Esophagus (tissue), 2 donors: ENCODE data around the gene PAM. TPM values are rescaled to one million over a fixed set of nuclear protein-coding genes. Genes with fewer than 3 reads are reported as not detected.

ENCODE experiments used
- H3K27ac ChIP-seq, 2 donors: one replicate each; pipeline ENCODE4 v1.5.1; 2013; ENCODE audit warnings: low read depth in 2 of 2, mild to moderate bottlenecking in 2 of 2, inconsistent platforms in 1 of 2, low read length in 1 of 2, moderate library complexity in 1 of 2
- H3K27me3 ChIP-seq, 2 donors: one replicate each; pipeline ENCODE4 v1.6.1; 2013; ENCODE audit warnings: low read length in 2 of 2, control low read depth in 1 of 2, mild to moderate bottlenecking in 1 of 2; ENCODE audit not compliant: insufficient read depth in 2 of 2, control insufficient read depth in 1 of 2
- H3K36me3 ChIP-seq, 2 donors: one replicate each; pipeline ENCODE4 v1.6.1; 2013; ENCODE audit warnings: low read length in 1 of 2; ENCODE audit not compliant: control insufficient read depth in 2 of 2, insufficient read depth in 2 of 2
- H3K4me1 ChIP-seq, 2 donors: one replicate each; pipeline ENCODE4 v1.6.1; 2013; ENCODE audit warnings: low read length in 1 of 2; ENCODE audit not compliant: control insufficient read depth in 2 of 2, insufficient read depth in 2 of 2
- H3K4me3 ChIP-seq, 2 donors: one replicate each; pipeline ENCODE4 v1.5.1; 2013; ENCODE audit warnings: low read length in 2 of 2, mild to moderate bottlenecking in 2 of 2, low read depth in 1 of 2, moderate library complexity in 1 of 2
- H3K9me3 ChIP-seq, 2 donors: one replicate each; pipeline ENCODE4 v1.6.1; 2013; ENCODE audit warnings: mild to moderate bottlenecking in 2 of 2, low read depth in 1 of 2, low read length in 1 of 2, moderate library complexity in 1 of 2; ENCODE audit not compliant: control insufficient read depth in 2 of 2, insufficient read depth in 1 of 2
- WGBS, 2 donors: extraction: QIAGEN DNeasy Blood & Tissue Kit; methylation state at CpG; one replicate each; pipeline ENCODE4 v1.1.7; 2013; 5-methylcytosine and 5-hydroxymethylcytosine counted together
- polyA plus RNA-seq, 2 donors: library from polyadenylated mRNA; stranded (reverse); fragments of 200-250 nt; gene quantifications; one replicate each; pipeline ENCODE4 v1.2.3, GENCODE V29; 2013
- donor health status: healthy with polysubstance abuse.
- donor health status: Bipolar disorder and iron deficiency.

Gene PAM
- polyA plus RNA-seq, 2 donors = 23.8 to 30.9 TPM

GRCh38 chr5:103021314-103021713, 266.2 kb downstream of the PAM start:
- WGBS, 2 donors = 73 to 83% methylated on average over 2 of the region's 2 CpGs
- Histone ChIP-seq H3K4me1 (no peaks in the 10 kb centered on the region), H3K27me3 (no peaks in the 10 kb centered on the region), H3K36me3 (no peaks in the 10 kb centered on the region), H3K4me3 (no peak overlapping the region), H3K27ac (no peak overlapping the region), H3K9me3 (no peaks in the 10 kb centered on the region)

- Histone ChIP-seq H3K27me3 (no peaks in the 10 kb centered on the region), H3K4me3 (no peak overlapping the region), H3K27ac (no peak overlapping the region), H3K9me3 (no peaks in the 10 kb centered on the region), H3K4me1 (peaks cover 0 to 2% of the 10 kb centered on the region in 2 donors), H3K36me3 (peaks cover 0 to 2% of the 10 kb centered on the region in 2 donors)
- WGBS, 2 donors = 59 to 96% methylated on average over 2 of the region's 2 CpGs
These were observed 272.2 kb downstream of the PAM start for GRCh38 chr5:103027267-103027666.

- Histone ChIP-seq H3K4me3 (no peak overlapping the region), H3K36me3 (peaks cover 0 to 7% of the 10 kb centered on the region in 2 donors), H3K27ac (no peak overlapping the region), H3K9me3 (no peaks in the 10 kb centered on the region), H3K4me1 (peaks cover 0 to 3% of the 10 kb centered on the region in 2 donors), H3K27me3 (no peaks in the 10 kb centered on the region)
These were observed 276.5 kb downstream of the PAM start for GRCh38 chr5:103031607-103032006.

GRCh38 chr5:103033696-103034095, 278.6 kb downstream of the PAM start:
- H3K27me3 ChIP-seq = no peaks in the 10 kb centered on the region
- 89 to 95% methylated on average over 6 of the region's 6 CpGs for WGBS, 2 donors
- no peak overlapping the region for H3K27ac ChIP-seq
- no peak overlapping the region for H3K4me3 ChIP-seq
- H3K9me3 ChIP-seq = no peaks in the 10 kb centered on the region
- H3K4me1 ChIP-seq = peaks cover 0 to 3% of the 10 kb centered on the region in 2 donors
- peaks cover 0 to 7% of the 10 kb centered on the region in 2 donors for H3K36me3 ChIP-seq

- 93% methylated on average over 8 of the region's 8 CpGs for WGBS, 2 donors
- Histone ChIP-seq H3K4me3 (no peak overlapping the region), H3K36me3 (peaks cover 0 to 7% of the 10 kb centered on the region in 2 donors), H3K27me3 (no peaks in the 10 kb centered on the region), H3K9me3 (no peaks in the 10 kb centered on the region), H3K27ac (no peak overlapping the region), H3K4me1 (peaks cover 0 to 3% of the 10 kb centered on the region in 2 donors)
These were observed 279.7 kb downstream of the PAM start for GRCh38 chr5:103034662-103035392.

GRCh38 chr5:103035701-103036100, 280.6 kb downstream of the PAM start:
- H3K4me1 ChIP-seq = peaks cover 0 to 3% of the 10 kb centered on the region in 2 donors
- H3K36me3 ChIP-seq = peaks cover 0 to 7% of the 10 kb centered on the region in 2 donors
- no peak overlapping the region for H3K4me3 ChIP-seq
- H3K9me3 ChIP-seq = no peaks in the 10 kb centered on the region
- no peaks in the 10 kb centered on the region for H3K27me3 ChIP-seq
- WGBS, 2 donors = 35 to 78% methylated on average over 2 of the region's 2 CpGs
- no peak overlapping the region for H3K27ac ChIP-seq

- Histone ChIP-seq H3K4me3 (no peak overlapping the region), H3K4me1 (peaks cover 0 to 3% of the 10 kb centered on the region in 2 donors), H3K9me3 (no peaks in the 10 kb centered on the region), H3K27me3 (no peaks in the 10 kb centered on the region), H3K36me3 (peaks cover 0 to 7% of the 10 kb centered on the region in 2 donors), H3K27ac (no peak overlapping the region)
- 87 to 90% methylated on average over 2 of the region's 2 CpGs for WGBS, 2 donors
These were observed 281.5 kb downstream of the PAM start for GRCh38 chr5:103036601-103037000.

GRCh38 chr5:103037673-103038455, 282.8 kb downstream of the PAM start:
- Histone ChIP-seq H3K4me1 (no peaks in the 10 kb centered on the region), H3K36me3 (no peaks in the 10 kb centered on the region), H3K27me3 (no peaks in the 10 kb centered on the region), H3K9me3 (no peaks in the 10 kb centered on the region), H3K4me3 (no peak overlapping the region), H3K27ac (no peak overlapping the region)
- WGBS, 2 donors = 86 to 87% methylated on average over 4 of the region's 4 CpGs

- Histone ChIP-seq H3K9me3 (no peaks in the 10 kb centered on the region), H3K27me3 (no peaks in the 10 kb centered on the region), H3K36me3 (no peaks in the 10 kb centered on the region), H3K4me3 (no peak overlapping the region), H3K27ac (no peak overlapping the region), H3K4me1 (no peaks in the 10 kb centered on the region)
- 37 to 40% methylated on average over 4 of the region's 4 CpGs for WGBS, 2 donors
These were observed 286.1 kb downstream of the PAM start for GRCh38 chr5:103041071-103041676.
